ENCODE results near the gene C3orf20. TPM values are rescaled to one million over a fixed set of nuclear protein-coding genes. Genes with fewer than 3 reads are reported as not detected.
"Not testable (repeated sequence)": the region's sequence is repeated elsewhere in the genome, so short reads cannot be mapped to it uniquely, and the experiment has no call there.

Gene C3orf20
- total and polyA plus RNA-seq, 2 of the 13 experiments (the other 11 are each of a cell fraction or from before 2014, with no cell fraction given), result 0.03 to 0.04 TPM

- FAIRE-seq; DNase-seq (ENCODE audit: low spot score); H3K9ac ChIP-seq (ENCODE audit: insufficient read depth, low read depth, low read length); H3K36me3 ChIP-seq (replicated peaks in 1 of 2; ENCODE audit: control insufficient read depth in 1 of 2, insufficient read depth in 2 of 2, low read length in 2 of 2); H3K4me2 ChIP-seq (ENCODE audit: low read depth, low read length); H3K79me2 ChIP-seq (ENCODE audit: insufficient read depth, low read length); CTCF ChIA-PET (ENCODE audit: low intra/inter-chr PET ratio, low total read pairs); in situ Hi-C loops (cut with HindIII; ENCODE audit: extremely low pct_ligation_motif_present, low pct_unique_long_range_greater_than_20kb); H3K27ac ChIP-seq (ENCODE audit: extremely low read length, insufficient read depth, low read length); ATAC-seq; H3K4me3 ChIP-seq (replicated peaks in 1 of 3; ENCODE audit: insufficient read depth in 1 of 3, low read depth in 2 of 3, low read length in 3 of 3); POLR2A ChIA-PET; H2AFZ ChIP-seq (ENCODE audit: low read length); H3K4me1 ChIP-seq (ENCODE audit: insufficient read depth, low read length); H4K20me1 ChIP-seq (ENCODE audit: insufficient read depth, low read length); H3K9me3 ChIP-seq (ENCODE audit: low read length); BruUV-seq (replicated peaks); intact Hi-C loops (cut with micrococcal nuclease; ENCODE audit: unreplicated experiment): not testable (repeated sequence)
- WGBS (ENCODE audit: low lambda C conversion rate), result 26% methylated on average over 3 of the region's 9 CpGs
- H3K27me3 ChIP-seq (ENCODE audit: control insufficient read depth in 1 of 2, insufficient read depth in 2 of 2, low read length in 2 of 2), result peaks cover 3 to 43% of the 10 kb centered on the region in 2 experiments; a peak in 4 of 5 replicates
Observed at GRCh38 chr3:14809611-14810010, 134.7 kb downstream of the C3orf20 start.

DNA sequence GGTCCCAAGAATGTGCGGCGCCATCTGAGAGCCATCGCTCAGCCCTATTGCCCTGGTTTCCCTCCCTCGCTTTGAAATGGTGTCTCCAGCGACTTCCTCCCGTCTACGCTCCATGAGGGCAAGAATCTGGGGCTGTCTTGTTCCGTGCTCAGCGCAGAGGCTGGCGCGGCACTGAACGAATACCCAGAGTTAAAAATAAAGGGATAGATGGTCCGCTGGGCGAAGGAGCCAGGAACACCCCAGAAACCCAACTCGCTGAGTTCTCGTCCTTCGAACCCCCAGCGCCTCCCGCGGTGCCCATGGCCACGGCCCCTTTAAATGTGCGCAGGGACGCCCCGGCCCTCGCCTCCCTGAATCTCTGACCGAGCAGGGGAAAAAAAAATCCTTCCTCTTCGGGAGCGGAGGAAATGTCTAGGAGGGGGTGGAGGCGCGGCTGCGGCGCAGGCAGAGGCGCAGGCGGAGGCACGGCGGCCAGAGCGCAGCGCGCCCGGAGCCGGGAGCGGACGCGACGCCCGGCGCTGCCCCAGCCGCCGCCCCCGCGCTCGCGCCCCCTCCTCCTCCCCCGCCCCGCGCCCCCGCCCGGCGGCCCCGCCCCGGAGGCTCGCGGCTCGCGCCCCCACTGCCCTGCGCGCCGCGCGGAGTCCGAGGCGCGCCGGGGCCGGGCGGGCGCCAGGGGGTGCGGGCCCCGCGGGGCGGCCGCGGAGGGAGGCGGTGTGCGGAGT is 135.3 kb downstream of the C3orf20 start:
- Histone ChIP-seq H3K4me2 (ENCODE audit: low read depth, low read length) (no peak overlapping the region), H3K27ac (ENCODE audit: extremely low read length, insufficient read depth, low read length) (no peak overlapping the region), H3K79me2 (ENCODE audit: insufficient read depth, low read length) (no peaks in the 10 kb centered on the region), H3K4me3 (replicated peaks in 1 of 3; ENCODE audit: insufficient read depth in 1 of 3, low read depth in 2 of 3, low read length in 3 of 3) (no peak overlapping the region; a peak in 2 of 6 replicates), H3K9ac (ENCODE audit: insufficient read depth, low read depth, low read length) (no peak overlapping the region), H2AFZ (ENCODE audit: low read length) (no peak overlapping the region), H3K9me3 (ENCODE audit: low read length) (no peaks in the 10 kb centered on the region), H3K4me1 (ENCODE audit: insufficient read depth, low read length) (peaks cover 4% of the 10 kb centered on the region), H3K36me3 (replicated peaks in 1 of 2; ENCODE audit: control insufficient read depth in 1 of 2, insufficient read depth in 2 of 2, low read length in 2 of 2) (no peaks in the 10 kb centered on the region), H4K20me1 (ENCODE audit: insufficient read depth, low read length) (no peaks in the 10 kb centered on the region), H3K27me3 (ENCODE audit: control insufficient read depth in 1 of 2, insufficient read depth in 2 of 2, low read length in 2 of 2) (peaks cover 3 to 43% of the 10 kb centered on the region in 2 experiments; a peak in 4 of 5 replicates)
- no TSS peak for BruUV-seq (replicated peaks)
- WGBS (ENCODE audit: low lambda C conversion rate), result 41% methylated on average over 31 of the region's 85 CpGs
- no peak; the same call in 1 of the 3 replicates for ATAC-seq
- no peak for DNase-seq (ENCODE audit: low spot score)
- intact Hi-C loops (cut with micrococcal nuclease; ENCODE audit: unreplicated experiment), result no loop called here
- in situ Hi-C loops (cut with HindIII; ENCODE audit: extremely low pct_ligation_motif_present, low pct_unique_long_range_greater_than_20kb), result no loop called here
- TF ChIP-seq IRF1 (CRISPR knock-in tag; IDR thresholded peaks at IDR 0.05; ENCODE audit: low read depth) (no peak), FOXA1 (IDR thresholded peaks at IDR 0.05) (no peak), FOXA1 (CRISPR knock-in tag; IDR thresholded peaks at IDR 0.05) (no peak), ZNF687 (CRISPR knock-in tag; IDR thresholded peaks at IDR 0.05) (0 out of 2 replicates have a peak, but pooled peaks have one; percentile 3)
- CTCF ChIA-PET (ENCODE audit: low intra/inter-chr PET ratio, low total read pairs), result no interaction called here
- POLR2A ChIA-PET, result no interaction called here
- no peak for FAIRE-seq

Measured in HepG2 (cell line).